HG03045 (cell line): Measurements from ENCODE around the gene NKD1.

ENCODE experiments used
- ATAC-seq: cut with Tn5 transposase; IDR thresholded peaks from one replicate; pipeline ENCODE4 v1.9.1; 2021; ENCODE audit warnings: mild to moderate bottlenecking, moderate library complexity; ENCODE audit not compliant: unreplicated experiment

The NKD1 gene

GRCh38 chr16:50537533-50538290 is 10.5 kb upstream of the NKD1 start:
- ATAC-seq = no peak

- ATAC-seq = no peak
Measured at GRCh38 chr16:50538411-50539052, 9.7 kb upstream of the NKD1 start.

GRCh38 chr16:50539053-50539695 is 9.0 kb upstream of the NKD1 start:
- no peak for ATAC-seq

- ATAC-seq = no peak
Measured at GRCh38 chr16:50539822-50540710, 8.1 kb upstream of the NKD1 start.

GRCh38 chr16:50540711-50541007 is 7.5 kb upstream of the NKD1 start:
- ATAC-seq = no peak

- ATAC-seq = no peak
Measured at GRCh38 chr16:50542703-50543102, 5.5 kb upstream of the NKD1 start.

- no peak for ATAC-seq
Measured at GRCh38 chr16:50546125-50546524, 2.1 kb upstream of the NKD1 start.

- no peak for ATAC-seq
Measured at GRCh38 chr16:50547340-50548124, 664 bp upstream of the NKD1 start.

- ATAC-seq = no peak
Measured at GRCh38 chr16:50548909-50549560, 839 bp downstream of the NKD1 start.

- ATAC-seq = no peak
Measured at GRCh38 chr16:50549561-50549915, 1.3 kb downstream of the NKD1 start.

- ATAC-seq = no peak
Measured at GRCh38 chr16:50550035-50550434, 1.8 kb downstream of the NKD1 start.

- no peak for ATAC-seq
Measured at GRCh38 chr16:50550866-50551641, 2.9 kb downstream of the NKD1 start.

GRCh38 chr16:50552476-50553101 is 4.4 kb downstream of the NKD1 start:
- no peak for ATAC-seq

GRCh38 chr16:50553182-50553710 is 5.0 kb downstream of the NKD1 start:
- ATAC-seq = no peak

GRCh38 chr16:50553731-50554360 is 5.7 kb downstream of the NKD1 start:
- ATAC-seq = no peak

GRCh38 chr16:50555269-50555875 is 7.2 kb downstream of the NKD1 start:
- no peak for ATAC-seq

- no peak for ATAC-seq
Measured at GRCh38 chr16:50555952-50556673, 7.9 kb downstream of the NKD1 start.
